GM19099 (cell line): ENCODE measurements around the gene MIOX.

Experiments
- POLR2A ChIP-seq: IDR thresholded peaks from 3 replicates; pipeline ENCODE4 v1.6.1; 2011; ENCODE audit warnings: low read depth; ENCODE audit not compliant: insufficient read length; ENCODE audit errors: extremely low read depth

MIOX gene

GRCh38 chr22:50486561-50487289 lies at the start of gene MIOX:
MIOX (plus strand) TSS chr22:50486859; CDS start chr22:50486898, 39 bp downstream.
- no peak for TF ChIP-seq POLR2A

GRCh38 chr22:50437511-50438304 lies 49.0 kb upstream of the MIOX start:
- TF ChIP-seq POLR2A = no peak

- no peak for TF ChIP-seq POLR2A
Observed at GRCh38 chr22:50438305-50439275, 48.1 kb upstream of the MIOX start.

GRCh38 chr22:50439314-50439870 lies 47.3 kb upstream of the MIOX start:
- no peak for TF ChIP-seq POLR2A

GRCh38 chr22:50439871-50440331 lies 46.8 kb upstream of the MIOX start:
- TF ChIP-seq POLR2A = no peak

GRCh38 chr22:50440544-50441249 lies 46.0 kb upstream of the MIOX start:
- no peak for TF ChIP-seq POLR2A

- no peak for TF ChIP-seq POLR2A
Observed at GRCh38 chr22:50441428-50441993, 45.1 kb upstream of the MIOX start.

GRCh38 chr22:50443197-50443596 lies 43.5 kb upstream of the MIOX start:
- TF ChIP-seq POLR2A = no peak

GRCh38 chr22:50443801-50444625 lies 42.6 kb upstream of the MIOX start:
- TF ChIP-seq POLR2A = no peak

- TF ChIP-seq POLR2A = no peak
Observed at GRCh38 chr22:50444663-50445062, 42.0 kb upstream of the MIOX start.

GRCh38 chr22:50445071-50445879 lies 41.4 kb upstream of the MIOX start:
- no peak for TF ChIP-seq POLR2A
